ENCODE measurements around the gene STAM2.
"Not testable (repeated sequence)": the region's sequence is repeated elsewhere in the genome, so short reads cannot be mapped to it uniquely, and the experiment has no call there.

Gene STAM2

DNA sequence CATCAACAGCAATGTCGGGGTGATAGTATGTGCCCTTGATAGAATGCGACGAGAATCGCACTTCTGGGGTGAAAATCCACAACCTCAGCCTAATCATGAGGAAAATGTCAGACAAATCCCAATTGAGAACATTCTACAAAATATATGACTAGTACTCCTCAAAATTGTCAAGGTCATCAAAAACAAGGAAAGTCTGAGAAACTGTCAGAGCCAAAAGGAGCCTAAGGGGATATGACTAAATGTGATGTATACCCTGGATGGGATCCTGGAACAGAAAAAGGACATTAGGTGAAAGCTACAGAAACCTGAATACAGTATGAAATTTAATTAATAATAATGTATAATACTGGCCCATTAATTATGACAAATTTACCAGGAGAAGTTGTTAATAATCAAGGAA is 69.1 kb downstream of the STAM2 start:
- DNase-seq = no peak

DNA sequence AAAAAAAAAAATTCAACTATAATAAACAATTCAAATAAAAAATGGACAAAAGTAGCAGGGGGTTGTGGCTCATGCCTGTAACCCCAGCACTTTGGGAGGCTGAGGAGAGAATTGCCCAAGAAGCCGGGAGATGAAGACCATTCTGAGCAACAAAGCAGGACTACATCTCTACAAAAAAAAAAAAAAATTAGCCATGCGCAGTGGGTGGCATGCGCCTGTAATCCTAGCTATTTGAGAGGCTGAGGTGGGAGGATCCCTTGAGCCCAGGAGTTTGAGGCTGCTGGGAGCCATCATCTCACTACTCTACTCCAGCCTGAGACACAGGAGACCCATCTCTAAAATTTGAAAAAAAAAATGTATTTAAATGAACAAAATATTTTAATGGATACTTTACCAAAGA is 72.3 kb downstream of the STAM2 start:
- DNase-seq = no peak

DNA sequence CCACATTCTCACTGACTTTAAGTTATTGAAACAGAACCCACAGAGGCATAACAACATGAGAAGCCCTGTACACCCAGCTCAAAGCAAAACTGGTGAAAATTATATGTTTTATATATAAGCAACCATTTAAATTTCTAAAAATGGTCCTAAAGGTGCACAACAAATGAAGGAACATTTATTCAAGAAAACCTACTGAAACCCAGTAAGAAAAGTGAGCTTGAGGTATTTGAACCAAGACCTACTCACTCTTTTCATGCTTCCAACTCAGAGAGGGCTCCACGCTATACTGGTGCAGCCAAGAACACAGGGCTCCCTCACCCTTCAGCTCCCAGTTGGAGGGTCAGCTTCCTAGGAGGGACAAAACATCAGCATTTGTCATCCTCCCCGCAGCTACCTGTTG is 74.6 kb downstream of the STAM2 start:
- no peak for DNase-seq

DNA sequence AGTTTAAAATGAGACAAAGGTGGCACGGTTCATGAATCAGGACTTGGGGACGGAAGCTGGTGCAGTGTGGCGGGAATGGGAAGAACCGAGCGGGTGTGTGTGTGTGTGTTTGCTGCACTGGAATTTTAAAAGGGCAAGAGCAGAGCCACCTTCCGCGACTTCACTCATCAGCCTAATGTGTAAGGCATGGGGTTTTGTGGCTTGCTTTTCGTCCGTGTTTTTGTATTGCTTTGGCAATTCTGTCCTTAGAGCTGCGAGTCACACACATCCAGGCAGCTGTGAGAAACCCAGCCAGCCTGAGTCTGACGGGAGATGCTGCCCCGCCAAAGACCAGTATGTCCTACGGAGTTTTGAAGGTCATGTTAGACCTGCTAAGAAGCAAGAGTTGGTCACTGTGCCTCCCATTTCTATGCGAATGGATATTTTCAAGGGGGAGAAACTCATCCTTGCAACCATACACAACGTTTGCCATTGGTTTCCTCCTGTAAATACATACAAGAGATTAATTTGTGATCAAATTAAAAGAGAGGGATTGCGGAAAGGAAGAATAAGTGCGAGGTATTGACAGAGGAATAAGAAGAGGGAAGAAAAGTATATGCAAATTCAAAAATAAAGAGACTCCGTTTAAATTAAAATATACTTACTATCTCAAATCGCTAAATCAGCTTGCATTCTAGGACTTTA is 76.1 kb downstream of the STAM2 start:
- DNase-seq = no peak

DNA sequence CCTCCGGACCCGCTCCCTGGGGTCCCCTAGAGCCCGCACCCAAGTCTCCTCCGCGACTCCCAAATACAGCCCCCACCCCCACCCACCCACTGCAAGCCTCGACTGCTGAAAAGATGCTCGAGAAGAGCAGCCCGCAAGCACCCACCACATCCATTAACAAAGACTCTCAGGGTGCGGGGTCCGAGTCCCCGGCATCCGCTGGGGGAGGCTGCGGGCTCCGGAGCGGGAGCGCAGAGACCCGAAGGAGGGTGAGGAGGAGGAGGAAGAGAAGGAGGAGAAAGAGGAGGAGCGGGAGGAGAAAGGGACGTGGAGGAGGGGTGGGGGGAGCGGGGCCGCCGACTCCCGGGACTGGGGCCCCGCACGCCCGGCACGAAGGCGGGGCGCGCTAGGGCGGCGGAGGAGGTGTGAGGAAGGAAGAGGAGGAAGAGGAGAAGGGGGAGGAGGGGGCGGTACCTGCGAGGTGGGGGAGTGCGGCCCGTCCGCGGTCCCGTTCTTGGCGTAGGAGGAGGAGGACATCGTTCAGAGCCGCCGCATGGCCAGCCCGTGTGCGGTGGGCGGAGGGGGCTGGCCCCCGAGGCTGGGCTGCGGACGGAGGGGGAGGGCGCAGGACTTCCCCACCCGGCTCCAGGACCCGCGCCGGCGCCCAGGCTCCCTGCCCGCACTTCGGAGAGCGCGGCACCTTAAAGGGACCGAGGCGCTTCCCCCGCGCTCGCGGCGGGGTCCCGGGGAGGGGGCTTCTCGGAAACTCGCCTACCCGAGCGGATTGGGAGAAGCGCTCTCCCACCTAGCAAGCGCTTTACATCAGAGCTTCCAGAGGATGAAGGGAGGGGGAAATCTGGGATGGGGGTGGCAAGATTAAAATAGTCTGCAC is 76.8 kb downstream of the STAM2 start, which contains the start of gene CACNB4:
TSS of gene CACNB4 (minus strand) at position 549 of the 871 bp plus-strand sequence.
- DNase-seq = no peak

DNA sequence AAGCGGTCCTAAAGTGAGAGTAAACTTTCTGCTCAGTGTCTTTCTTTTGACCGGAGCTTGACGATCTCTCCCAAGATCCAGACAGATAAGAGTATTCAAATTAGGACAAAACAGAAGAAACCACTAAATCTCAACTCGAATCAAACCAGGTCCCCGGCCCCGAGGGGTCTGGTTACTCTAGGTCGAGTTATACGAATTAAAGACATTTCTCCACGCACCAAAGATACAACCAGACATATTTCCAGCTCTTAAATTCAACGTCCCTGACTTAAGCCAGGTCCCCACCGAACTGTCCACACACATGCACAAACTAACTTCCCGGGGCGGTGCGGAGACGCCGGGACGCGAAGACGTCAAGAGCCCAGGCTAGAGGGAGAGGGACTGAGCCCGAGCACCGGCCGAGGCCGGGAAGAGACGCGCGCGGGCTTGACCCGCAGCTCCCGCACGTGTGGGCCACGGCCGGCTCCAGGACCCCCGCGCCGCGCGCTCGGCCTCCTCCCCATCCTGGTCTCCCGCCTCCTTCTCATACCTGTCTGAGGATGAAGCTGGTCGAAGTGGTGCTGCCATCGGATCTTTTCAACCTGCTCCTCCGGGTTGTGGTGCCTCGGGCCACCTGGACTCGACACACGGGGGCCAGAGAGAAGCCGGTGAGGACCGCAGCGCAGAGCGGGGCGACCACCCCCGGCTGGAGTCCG is 77.6 kb downstream of the STAM2 start:
- DNase-seq = no peak

DNA sequence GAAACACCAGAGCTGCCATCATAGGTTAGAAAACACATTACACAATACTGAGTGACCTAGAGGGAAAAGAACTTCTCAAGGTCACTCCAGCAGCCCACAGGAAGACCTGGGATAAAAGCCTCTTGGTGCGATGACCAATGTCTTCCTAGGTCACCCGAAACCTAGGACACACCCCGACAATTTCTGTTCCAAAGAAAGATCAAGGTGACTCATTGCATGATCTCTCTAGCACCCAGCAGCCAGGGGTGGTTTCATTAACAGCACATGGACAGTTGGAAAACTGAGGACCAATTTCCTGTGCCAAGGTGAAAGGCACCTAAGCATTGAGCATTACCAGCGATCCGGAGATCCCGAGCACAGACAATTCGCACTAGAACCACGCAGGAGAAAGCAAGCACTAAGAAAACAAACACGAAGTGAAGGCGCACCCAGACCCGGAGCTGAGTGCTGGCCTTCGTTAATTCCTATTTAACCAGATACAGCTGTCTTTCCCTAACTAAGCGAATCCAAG is 78.2 kb downstream of the STAM2 start:
- no peak for DNase-seq

DNA sequence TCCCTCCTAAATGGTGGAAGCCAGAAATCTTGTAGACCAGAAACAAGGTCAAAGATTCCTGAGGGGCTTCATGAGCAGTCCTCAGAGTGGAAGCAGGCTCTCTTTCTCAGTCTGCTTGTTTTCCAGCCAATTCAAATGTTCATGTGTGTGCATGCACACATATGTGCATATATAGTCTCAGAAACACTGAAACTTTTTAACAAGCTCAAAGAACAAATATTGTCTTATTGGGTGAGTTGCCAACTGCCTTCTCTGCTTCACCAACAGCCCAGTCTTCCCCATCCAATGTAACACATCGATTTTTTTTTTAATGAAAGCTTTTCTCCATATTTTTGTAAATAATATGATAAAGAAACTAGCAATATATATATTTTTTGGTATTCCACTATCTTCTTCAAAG is 80.4 kb downstream of the STAM2 start:
- no peak for DNase-seq

DNA sequence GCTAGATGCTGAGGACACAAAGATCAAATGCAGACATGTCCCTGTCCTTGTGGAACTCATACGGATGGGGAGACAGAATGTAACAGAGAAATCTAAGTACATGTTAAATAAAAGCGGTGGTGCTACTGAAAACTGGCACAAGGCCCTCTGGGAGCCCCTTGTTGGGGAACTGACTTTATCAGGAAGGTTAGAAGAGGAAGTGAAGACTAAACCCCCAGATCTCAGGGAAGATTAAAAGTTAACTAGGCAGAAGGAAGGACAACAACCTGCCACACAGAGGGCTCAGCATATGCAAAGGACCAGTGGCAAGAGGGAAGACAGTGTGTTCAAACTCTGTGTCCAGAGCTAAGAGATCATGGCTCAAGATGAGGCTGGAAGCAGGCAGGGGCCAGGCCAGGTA is 81.5 kb downstream of the STAM2 start:
- no peak for DNase-seq

DNA sequence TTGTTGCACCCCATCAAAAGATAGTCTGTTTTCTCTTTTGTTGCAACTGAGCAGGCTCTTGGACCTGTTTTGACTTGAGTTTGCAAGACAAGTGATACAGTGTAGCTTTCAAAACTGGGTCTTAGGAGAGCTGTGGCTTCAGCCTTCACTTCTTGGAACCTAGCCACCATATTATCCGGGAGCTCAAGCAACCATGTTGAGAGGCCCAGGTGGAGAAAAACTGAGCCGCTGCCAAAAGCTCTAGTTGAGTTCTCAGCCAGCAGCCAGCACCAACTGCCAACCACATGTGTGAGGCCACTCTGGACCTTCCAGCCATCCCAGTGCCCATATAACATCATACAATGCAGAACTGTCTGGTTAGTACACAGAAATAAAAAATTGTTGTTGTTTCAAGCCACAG is 82.1 kb downstream of the STAM2 start:
- no peak for DNase-seq

DNA sequence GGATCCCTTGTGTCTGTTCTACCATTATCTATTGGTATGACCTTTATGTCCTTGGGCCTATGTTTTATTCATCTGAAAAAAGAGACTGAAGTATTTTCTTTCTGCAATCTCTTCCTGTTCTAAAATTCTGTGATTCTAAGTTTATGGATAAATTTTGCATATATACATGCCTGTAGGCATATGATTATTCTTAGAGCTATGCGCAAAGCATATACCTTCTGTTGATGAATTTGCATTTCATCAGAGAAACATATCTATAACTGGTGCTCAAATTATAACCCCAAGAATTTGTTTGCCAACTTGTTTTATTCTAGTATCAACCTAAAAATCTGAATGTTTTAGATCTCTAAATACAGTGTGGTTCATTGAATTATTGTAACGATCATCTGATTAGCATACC is 83.5 kb downstream of the STAM2 start:
- no peak for DNase-seq

DNA sequence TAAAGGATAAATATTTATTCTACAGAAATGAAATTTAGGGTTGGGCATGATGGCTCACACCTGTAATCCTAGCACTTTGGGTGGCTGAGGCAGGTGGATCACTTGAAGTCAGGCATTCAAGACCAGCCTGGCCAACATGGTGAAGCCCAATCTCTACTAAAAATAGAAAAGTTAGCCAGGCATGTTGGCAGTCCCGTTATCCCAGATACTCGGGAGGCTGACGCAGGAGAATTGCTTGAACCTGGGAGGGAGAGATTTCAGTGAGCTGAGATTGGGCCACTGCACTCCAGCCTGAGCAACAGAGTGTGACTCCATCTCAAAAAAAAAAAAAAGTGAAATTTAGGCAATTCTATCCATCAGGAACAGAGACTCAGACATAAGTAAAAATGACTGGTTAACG is 84.8 kb downstream of the STAM2 start:
- DNase-seq = not testable (repeated sequence)

DNA sequence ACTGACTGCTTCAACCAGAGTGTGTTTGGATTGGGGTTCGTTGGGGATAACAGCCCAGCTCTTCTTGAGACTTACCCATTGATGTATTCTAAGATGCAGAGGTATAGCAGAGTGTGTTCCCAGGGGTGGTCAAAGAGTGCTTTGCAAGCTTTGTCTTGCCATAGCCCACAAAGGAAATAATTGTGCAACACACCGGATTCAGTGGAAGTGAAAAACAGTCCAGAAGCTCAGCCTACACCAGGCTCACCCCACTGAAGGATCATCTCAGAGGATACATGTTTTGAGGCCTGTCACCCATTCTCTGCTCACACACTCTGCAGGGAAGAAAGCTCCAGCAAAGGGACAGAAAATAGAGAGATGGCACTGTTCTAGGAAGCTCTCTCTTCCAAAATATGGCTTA is 86.3 kb downstream of the STAM2 start:
- no peak for DNase-seq

DNA sequence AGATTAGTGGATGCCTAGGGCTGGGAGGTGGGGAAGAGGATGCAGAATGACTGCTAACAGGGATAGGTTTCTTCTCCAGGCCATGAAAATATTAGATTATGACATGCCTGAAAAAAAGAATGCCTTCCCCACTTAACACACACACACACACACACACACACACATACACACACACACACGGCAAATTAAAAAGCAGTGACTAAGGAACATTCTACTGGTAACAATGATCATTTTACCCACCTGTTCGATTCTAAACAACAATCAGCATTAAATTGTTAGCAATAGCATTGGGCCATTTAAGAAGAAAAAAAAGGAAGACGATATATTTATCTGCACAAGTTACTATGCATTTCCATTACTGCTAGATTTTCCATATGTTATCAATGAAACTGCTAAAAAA is 87.6 kb downstream of the STAM2 start:
- no peak for DNase-seq

DNA sequence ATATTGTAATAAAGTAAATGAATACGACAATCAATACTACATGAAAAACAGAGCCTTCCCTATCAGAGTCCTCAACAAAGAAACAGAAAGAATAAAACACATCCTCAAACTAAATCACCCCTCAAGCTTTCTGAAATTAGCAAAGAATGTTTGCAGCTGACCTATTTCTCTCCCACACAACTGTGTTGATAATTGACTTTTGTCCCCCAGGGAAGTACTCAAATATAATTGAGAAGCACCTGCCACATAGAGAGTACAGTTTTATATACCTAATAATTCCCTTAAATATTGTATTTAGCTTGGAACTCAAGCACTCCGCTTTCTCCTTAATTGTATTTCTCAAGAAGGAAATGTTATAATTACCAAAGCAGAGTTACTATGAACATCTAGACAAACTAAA is 89.3 kb downstream of the STAM2 start:
- DNase-seq = no peak

DNA sequence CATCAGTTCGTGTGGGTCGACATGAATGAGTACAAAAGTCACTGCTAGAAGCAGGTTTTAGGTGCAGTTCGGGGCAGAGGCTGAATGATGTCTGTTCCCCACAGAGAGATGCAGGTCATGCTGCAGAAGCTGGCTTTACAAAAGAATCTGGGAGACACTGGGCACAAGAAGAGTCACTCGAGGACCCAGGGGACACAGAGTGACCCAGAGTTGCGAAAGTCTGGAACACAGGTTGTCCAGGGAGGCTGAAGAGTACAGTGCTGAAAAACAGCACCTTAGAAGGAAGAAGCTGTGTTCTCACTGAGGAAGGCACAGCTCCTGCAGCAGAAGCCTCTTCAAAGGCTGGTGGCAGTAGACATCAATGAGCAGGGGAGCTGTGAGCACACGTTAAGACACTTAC is 91.5 kb downstream of the STAM2 start:
- no peak for DNase-seq

DNA sequence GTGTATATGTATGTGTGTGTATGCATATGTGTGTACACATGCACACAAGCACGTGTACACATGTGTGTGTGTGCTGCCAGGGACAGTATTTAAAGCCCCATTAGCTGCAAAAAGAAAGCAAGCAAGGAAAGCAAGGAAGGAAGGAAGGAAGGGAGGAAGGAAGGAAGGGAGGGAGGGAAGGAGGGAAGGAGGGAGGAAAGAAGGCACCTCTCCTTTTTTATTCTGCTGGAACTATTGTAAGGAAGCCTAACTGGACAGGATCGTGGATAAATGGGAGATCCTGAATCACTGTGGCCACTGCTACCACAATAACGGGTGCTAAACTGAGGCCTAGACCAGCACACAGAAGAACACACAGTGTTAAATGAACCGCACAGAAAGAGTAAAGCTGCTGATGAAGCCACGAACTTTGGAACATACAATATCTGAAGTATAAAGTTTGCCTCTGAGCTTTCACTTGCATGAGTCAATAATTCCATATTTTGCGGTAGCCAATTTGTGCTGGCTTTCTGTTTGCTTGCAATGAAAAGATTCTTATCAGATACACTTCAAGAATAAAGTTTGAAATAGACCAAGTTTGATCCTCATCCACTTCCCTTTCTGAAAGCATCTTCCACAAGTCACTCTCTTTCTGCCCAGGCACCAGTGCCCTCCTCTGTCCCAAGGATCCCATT is 92.2 kb downstream of the STAM2 start:
- DNase-seq = no peak

DNA sequence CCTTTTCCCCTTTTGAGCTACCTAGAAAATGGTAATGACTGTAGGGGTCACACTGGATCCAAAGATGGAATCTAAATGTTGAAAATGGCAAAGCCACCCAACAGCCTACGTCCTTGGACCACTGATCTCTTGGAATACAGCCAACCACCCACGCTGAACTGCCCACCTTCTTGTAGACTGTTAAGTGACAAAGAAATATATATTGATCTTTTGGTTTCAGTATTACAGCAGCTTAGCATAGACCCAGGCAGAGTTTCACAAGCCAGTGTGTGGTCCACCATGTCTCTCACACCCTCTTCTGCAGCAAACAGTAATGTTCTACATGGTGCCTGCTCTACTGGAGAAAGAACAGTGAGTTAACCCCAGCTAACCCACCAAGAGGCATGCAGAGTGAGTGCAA is 96.9 kb downstream of the STAM2 start:
- no peak for DNase-seq

DNA sequence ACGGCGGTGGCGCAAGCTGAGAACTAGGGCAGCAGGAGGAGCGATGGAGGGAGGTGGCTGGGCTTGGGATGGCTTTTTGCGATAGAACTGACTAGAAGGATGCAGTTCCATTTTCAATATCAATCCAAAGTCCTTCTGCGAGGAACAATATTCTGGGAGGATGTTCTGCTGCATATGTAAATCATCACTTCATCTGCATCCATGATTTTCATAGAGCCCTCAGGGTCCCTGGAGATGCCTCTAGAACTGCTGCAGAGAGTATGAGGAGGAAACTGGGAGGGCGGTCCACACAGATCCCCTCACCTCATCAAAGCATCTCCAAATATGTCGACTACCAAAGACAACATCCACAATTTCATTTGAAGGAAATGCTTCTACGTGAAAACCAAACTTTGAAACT is 97.5 kb downstream of the STAM2 start:
- DNase-seq = no peak

DNA sequence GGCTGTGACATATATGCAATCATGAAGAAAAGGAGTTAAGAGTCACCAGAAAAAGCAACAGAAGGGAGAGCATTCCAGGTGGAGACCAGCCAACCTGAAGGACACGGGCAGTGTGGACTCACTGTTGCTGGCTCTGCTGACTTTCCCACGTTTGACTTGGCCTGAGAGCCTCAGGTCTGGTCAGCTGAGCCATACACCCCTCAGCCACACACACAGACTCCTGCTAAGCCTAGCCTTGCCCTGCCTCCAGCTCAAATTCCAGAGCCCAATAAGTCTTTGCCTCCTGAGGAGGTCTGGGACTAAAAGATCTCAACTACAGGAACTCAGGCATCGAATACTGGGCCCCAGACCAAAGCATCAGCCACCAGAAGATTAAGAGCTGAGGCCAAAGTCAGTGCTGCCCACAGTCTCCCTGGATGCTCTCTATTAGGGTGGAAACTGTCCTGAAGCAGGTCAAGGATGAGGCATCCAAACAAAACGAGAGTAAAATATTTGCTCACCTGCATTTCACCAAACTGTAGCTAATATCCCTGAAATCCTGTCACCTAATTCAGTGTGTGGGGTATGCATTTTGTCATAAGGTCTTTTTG is 100.0 kb downstream of the STAM2 start:
- no peak for DNase-seq

DNA sequence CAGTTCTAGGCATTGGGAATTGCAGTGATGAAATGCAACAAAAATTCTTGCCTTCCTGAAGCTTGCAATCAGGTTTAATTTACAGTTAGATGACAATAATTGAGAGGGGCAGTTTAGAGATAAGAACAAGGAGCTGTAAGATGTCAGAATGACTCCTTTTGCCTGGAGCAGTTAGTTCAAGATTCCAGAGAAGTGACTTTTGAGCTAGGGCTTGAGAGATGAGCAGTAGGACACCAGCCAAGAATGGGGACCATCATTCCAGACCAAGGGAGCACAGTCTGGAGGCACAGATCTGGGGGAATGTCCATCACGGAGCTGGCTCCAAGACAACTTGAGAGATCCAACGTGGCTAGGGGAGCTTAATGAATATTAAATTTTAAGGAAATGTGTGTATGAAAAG is 103.6 kb downstream of the STAM2 start:
- no peak for DNase-seq

DNA sequence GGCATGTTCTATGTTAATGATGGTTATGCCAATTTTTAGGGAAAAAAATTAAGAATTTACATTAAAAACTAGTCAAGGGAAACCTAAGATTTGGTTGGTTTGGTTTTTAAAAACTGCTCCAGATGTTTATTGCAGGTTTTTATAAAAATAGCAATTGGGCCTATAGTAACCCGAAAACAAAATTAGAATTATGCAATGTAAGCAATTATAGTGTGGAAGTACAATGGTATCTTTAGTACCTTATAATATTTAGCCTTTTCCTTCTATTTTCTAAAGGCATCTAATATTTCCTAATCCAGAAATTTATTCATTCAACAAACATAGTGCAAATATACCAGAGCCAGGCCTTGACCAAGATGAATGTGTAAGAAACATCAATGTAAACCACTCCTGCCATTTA is 104.0 kb downstream of the STAM2 start:
- DNase-seq = no peak

DNA sequence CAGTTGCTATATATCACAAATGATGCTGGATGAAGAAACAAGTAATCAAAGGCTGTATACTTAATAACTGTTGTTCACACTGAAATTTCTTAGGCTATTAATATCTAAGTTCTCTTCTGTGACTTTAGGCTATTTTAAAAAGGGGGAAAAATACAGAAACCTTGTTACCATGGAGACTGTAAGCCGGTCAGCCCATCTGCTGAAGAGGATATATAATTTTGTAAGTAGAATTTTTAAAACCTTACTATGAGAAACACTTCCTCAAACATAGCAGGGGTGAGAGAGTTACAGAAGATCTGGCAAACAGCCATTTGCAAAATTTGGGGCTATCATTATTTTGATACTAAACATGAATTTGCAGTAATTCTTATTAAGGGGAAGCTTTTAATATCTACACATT is 104.5 kb downstream of the STAM2 start:
- DNase-seq = no peak

Measured in T-helper 1 cell (primary cell).